Adrenal gland (tissue), 12 donors: ENCODE measurements around the gene CNTNAP2. TPM values are rescaled to one million over a fixed set of nuclear protein-coding genes. Genes with fewer than 3 reads are reported as not detected.

ENCODE experiments used
- DNase-seq, 7 donors: peaks; one replicate each; pipeline ENCODE4 v3.0.0-alpha.2; 2019 to 2020
- H3K27ac ChIP-seq, 5 donors: fragments of 200-600 bp; sonication (generic) in 4 of 5; 1 replicate in 3 of 5; 2 replicates in 2 of 5; pipeline versions ENCODE4 v1.5.1 to v1.8.0; 2016 to 2020; ENCODE audit warnings: mild to moderate bottlenecking in 1 of 5
- H3K27me3 ChIP-seq: fragments of 200-600 bp; 2 replicates; pipeline ENCODE4 v1.8.0; 2021
- H3K36me3 ChIP-seq, 2 donors: fragments of 200-600 bp; replicated peaks in 1 of 2; 1 replicate in 1 of 2; 2 replicates in 1 of 2; pipeline versions ENCODE4 v1.5.1 to v1.8.0; 2018 to 2022
- H3K4me1 ChIP-seq, 2 donors: fragments of 200-600 bp; replicated peaks in 1 of 2; 1 replicate in 1 of 2; 2 replicates in 1 of 2; pipeline versions ENCODE4 v1.5.1 to v1.8.0; 2018 to 2021
- H3K4me3 ChIP-seq, 4 donors: fragments of 200-600 bp; sonication (generic) in 3 of 4; one replicate each; pipeline ENCODE4 v1.5.1; 2016 to 2018
- H3K9me3 ChIP-seq, 3 donors: fragments of 200-600 bp; sonication (generic) in 1 of 3; replicated peaks in 1 of 3; 1 replicate in 2 of 3; 2 replicates in 1 of 3; pipeline versions ENCODE4 v1.5.1 to v1.8.0; 2016 to 2021
- CTCF ChIP-seq, 6 experiments: fragments of 450-650 bp in 4 of 6; fragments of 200-600 bp in 2 of 6; sonication (generic) in 1 of 6; IDR thresholded peaks; 1 replicate in 5 of 6; 2 replicates in 1 of 6; pipeline versions ENCODE4 v1.5.1 to v1.8.0; 2016 to 2021; ENCODE audit warnings: antibody characterized with exemption in 6 of 6, mild to moderate bottlenecking in 2 of 6, moderate library complexity in 1 of 6
- POLR2A ChIP-seq, 2 donors: fragments of 450-650 bp; IDR thresholded peaks; one replicate each; pipeline ENCODE4 v1.6.1; 2017; ENCODE audit warnings: antibody characterized with exemption in 2 of 2, mild to moderate bottlenecking in 2 of 2, moderate library complexity in 1 of 2
- WGBS, 4 donors: extraction: QIAGEN DNeasy Blood & Tissue Kit in 2 of 4; methylation state at CpG; one replicate each; pipeline versions ENCODE4 v1.1.5 to v1.1.7; 2013 to 2017; 5-methylcytosine and 5-hydroxymethylcytosine counted together
- intact Hi-C, 2 donors: fragments of 100-400 bp; cut with DNase I; formaldehyde crosslinking; loops; one replicate each; pipeline versions ENCODE4 v1.14.1 to v1.15.0; 2022 to 2023
- polyA plus RNA-seq, 3 donors: library from polyadenylated mRNA; stranded (reverse); fragments of 200-250 nt in 2 of 3; fragments of 350-450 nt in 1 of 3; fragmentation: Illumina TruSeq in 1 of 3; extraction: RNeasy Lipid Tissue Mini Kit (QIAGEN cat#74804) in 1 of 3; gene quantifications; one replicate each; pipeline ENCODE4 v1.2.3, GENCODE V29; 2013 to 2014
- total RNA-seq, 9 donors: library from RNA; depleted of rRNA in 4 of 9; stranded (reverse); fragments of >200 nt in 4 of 9; fragments of 120-200 nt in 1 of 9; fragmentation: NEBNext Ultra II Directional in 1 of 9; extraction: Animal tissue kit (Norgen Biotek cat#: 25700) in 1 of 9; gene quantifications; one replicate each; pipeline versions ENCODE4 v1.1.0 to v1.2.4, GENCODE V29; 2013 to 2023
- donor health status: healthy with polysubstance abuse.
- donor health status: Bipolar disorder and iron deficiency.
- donor health status: DM: yes; HTN: yes; CAD: no.
- donor health status: DM: no; HTN: no; CAD: no.
- donor health status: DM: no; HTN: no; CAD: no.
- donor health status: DM: yes; HTN: yes; CAD: no.

The CNTNAP2 gene
- total and polyA plus RNA-seq, 12 donors = 0.14 to 6.3 (median 1.8) TPM; not detected in 2

- no peak for TF ChIP-seq POLR2A (IDR thresholded peaks at IDR 0.05)
- TF ChIP-seq CTCF (IDR thresholded peaks at IDR 0.05) = no peak
- H3K4me3 ChIP-seq = no peak overlapping the region
- no peaks in the 10 kb centered on the region for H3K9me3 ChIP-seq
- no peak overlapping the region for H3K27ac ChIP-seq
- H3K27me3 ChIP-seq = no peaks in the 10 kb centered on the region
- no peaks in the 10 kb centered on the region for H3K36me3 ChIP-seq
- intact Hi-C loops = no loop called here
- WGBS, 4 donors = 57 to 62% (median 58%) methylated on average over 1 of the region's 1 CpG
- no peaks in the 10 kb centered on the region for H3K4me1 ChIP-seq
- DNase-seq = no peak
These were observed 1453.8 kb downstream of the CNTNAP2 start for GRCh38 chr7:147570390-147570789.

DNA sequence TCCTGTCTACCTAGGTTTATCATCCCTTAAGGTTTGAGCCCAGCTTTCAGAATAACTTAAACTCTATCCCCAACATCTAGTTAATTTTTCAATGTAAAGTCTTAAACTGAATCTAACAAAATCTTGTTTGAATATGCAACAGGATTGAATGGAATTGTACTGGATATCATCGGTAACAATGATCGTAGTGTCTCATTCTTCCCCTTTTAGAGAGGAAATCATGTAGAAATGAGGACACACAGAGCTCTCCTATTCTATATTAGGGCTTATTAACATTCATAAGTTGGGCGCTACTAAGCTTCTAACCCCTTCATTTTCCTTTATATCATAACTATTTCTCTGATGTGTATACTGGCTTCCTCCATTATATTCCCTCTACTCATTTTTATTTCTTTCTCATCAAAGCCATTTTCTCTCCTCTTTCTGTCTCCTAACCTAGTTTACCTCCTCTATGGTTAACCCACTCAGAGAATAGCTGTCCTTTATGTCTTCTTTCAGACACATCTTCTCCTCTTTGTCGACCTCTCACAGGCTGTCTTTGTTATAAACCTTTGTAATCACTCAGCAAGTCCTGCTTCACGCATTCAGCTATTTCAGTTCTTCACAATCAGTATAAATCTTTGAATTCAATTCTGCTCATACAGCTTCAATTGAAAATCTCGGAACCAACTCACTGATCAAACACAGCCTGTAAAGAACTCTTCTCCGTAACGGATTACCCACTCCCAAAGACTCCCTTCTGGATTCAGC, 1455.0 kb downstream of the CNTNAP2 start:
- Histone ChIP-seq H3K4me3 (no peak overlapping the region), H3K4me1 (no peaks in the 10 kb centered on the region), H3K27ac (no peak overlapping the region), H3K36me3 (no peaks in the 10 kb centered on the region), H3K27me3 (no peaks in the 10 kb centered on the region), H3K9me3 (no peaks in the 10 kb centered on the region)
- 83 to 88% (median 83%) methylated on average over 8 of the region's 8 CpGs for WGBS, 4 donors
- TF ChIP-seq CTCF (IDR thresholded peaks at IDR 0.05) (no peak), POLR2A (IDR thresholded peaks at IDR 0.05) (no peak)
- intact Hi-C loops = no loop called here
- DNase-seq = no peak

DNA sequence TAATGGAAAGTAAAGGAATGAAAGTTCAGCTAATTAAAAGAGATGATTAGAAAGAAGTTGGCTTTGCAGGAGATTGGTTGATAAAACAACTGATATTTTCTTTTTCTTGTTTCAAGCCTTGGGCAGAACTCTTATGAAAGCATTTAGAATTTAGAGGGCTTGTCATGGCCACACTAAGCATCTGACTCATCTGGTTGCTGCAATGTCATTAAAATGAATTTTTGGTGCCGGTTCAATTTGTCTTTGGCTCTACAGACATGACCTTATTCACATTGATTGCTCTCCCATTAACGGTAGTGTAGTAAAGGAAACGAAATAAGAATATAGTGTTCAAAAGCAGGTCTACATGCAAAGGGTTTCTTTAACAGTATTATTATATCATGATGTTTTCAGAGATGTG, 1461.6 kb downstream of the CNTNAP2 start:
- Histone ChIP-seq H3K4me1 (no peaks in the 10 kb centered on the region), H3K36me3 (no peaks in the 10 kb centered on the region), H3K4me3 (no peak overlapping the region), H3K27ac (no peak overlapping the region), H3K27me3 (no peaks in the 10 kb centered on the region), H3K9me3 (no peaks in the 10 kb centered on the region)
- TF ChIP-seq CTCF (IDR thresholded peaks at IDR 0.05) (no peak), POLR2A (IDR thresholded peaks at IDR 0.05) (no peak)
- 58 to 81% (median 72%) methylated on average over 3 of the region's 3 CpGs for WGBS, 4 donors
- intact Hi-C loops = no loop called here
- DNase-seq = no peak

DNA sequence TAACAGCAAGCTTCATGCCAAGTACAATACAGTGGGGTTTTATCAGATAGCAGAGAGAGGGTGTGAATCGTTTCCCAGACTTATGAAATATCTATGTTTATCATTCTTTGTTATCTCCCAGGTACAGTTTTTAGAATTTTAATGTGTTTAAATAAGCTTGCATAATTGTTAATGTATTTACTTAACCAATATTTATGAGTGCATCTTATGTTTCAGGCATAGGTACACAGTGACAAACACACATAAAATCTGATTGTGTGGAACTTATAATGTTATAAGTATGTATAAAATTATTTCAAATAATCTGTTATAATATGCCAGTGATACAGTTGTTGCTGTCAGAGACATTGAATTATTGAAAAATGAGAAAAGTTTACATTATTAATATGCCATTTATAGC, 1462.5 kb downstream of the CNTNAP2 start:
- Histone ChIP-seq H3K9me3 (no peaks in the 10 kb centered on the region), H3K27ac (no peak overlapping the region), H3K4me3 (no peak overlapping the region), H3K4me1 (no peaks in the 10 kb centered on the region), H3K27me3 (no peaks in the 10 kb centered on the region), H3K36me3 (no peaks in the 10 kb centered on the region)
- DNase-seq = no peak
- intact Hi-C loops = no loop called here
- TF ChIP-seq CTCF (IDR thresholded peaks at IDR 0.05) = no peak
- no peak for TF ChIP-seq POLR2A (IDR thresholded peaks at IDR 0.05)
- 47 to 55% (median 51%) methylated on average over 1 of the region's 1 CpG for WGBS, 4 donors
